NCI-H82 treated with DMSO at 0.1 percent for 48 hours (cell line): ENCODE data around the gene SLC39A6.
"Not testable (repeated sequence)": the region's sequence is repeated elsewhere in the genome, so short reads cannot be mapped to it uniquely, and the experiment has no call there.

Source experiments
- DNase-seq: peaks from one replicate; lab custom pipeline; 2025; ENCODE audit not compliant: unreplicated experiment; lab: John Stamatoyannopoulos, UW

Gene SLC39A6, protein sequence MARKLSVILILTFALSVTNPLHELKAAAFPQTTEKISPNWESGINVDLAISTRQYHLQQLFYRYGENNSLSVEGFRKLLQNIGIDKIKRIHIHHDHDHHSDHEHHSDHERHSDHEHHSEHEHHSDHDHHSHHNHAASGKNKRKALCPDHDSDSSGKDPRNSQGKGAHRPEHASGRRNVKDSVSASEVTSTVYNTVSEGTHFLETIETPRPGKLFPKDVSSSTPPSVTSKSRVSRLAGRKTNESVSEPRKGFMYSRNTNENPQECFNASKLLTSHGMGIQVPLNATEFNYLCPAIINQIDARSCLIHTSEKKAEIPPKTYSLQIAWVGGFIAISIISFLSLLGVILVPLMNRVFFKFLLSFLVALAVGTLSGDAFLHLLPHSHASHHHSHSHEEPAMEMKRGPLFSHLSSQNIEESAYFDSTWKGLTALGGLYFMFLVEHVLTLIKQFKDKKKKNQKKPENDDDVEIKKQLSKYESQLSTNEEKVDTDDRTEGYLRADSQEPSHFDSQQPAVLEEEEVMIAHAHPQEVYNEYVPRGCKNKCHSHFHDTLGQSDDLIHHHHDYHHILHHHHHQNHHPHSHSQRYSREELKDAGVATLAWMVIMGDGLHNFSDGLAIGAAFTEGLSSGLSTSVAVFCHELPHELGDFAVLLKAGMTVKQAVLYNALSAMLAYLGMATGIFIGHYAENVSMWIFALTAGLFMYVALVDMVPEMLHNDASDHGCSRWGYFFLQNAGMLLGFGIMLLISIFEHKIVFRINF

DNA sequence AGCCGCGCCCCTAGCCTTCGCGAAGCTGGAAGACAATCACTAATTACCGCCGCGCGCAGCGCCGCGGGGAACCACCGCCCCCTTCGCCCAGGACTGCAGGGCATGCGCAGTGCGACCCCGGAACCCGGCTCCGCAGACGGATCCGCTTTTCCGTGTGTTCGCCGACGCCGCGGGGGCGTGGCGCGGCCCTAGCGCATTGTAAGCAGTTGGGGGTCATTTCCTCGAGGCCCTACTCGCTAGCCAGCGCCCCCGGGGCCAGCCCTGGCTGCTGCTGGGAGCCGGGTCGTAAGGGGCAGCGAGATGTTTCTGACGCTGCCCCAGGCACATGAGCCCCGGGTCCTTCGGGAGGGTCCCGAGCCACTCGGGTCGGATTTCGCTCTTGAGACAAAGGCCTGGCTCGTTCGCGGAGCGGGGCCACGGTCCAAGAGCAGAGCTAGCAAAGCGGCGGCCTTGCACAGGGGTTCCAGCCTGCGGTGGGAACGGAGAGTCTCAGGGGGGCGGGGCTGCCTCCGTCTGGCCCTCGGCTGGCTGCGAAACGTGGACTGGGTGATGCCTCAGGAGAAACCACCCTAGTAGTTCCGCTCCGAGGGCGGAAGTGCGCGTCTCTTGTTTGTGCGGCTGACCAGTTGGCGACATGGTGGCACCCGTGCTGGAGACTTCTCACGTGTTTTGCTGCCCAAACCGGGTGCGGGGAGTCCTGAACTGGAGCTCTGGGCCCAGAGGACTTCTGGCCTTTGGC is at the start of gene SLC39A6, which contains the start of gene ELP2:
SLC39A6 (minus strand) TSS at position 41 of the 739 bp plus-strand sequence. CDS start 2,333 bp downstream, outside the sequence.
ELP2 (plus strand) TSS at position 600 of the 739 bp plus-strand sequence; CDS start at position 635, 35 bp downstream.
- peak; percentile 81 for DNase-seq

- no peak for DNase-seq
These were observed 48.8 kb upstream of the SLC39A6 start for GRCh38 chr18:36177913-36178312.

DNA sequence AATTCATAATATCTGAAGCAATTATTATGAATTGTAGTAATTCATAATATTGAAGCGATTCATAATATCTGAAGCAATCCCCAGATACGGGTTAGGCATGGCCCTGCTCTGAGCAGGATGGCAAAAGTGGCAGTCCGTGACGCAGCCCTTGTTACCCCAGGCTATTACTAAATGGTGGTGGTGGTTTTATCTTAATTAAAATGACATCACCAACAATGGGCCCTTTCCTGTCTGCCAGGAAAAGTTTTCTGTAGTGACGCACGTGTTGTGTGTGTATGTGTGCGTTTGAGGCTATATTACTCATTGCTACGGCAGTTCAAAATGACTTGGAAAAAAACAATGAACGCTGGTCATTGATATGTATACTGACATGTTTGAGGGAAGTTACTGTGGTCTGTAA is 47.6 kb upstream of the SLC39A6 start:
- DNase-seq, result no peak

GRCh38 chr18:36176177-36176584 is 47.0 kb upstream of the SLC39A6 start:
- DNase-seq, result no peak

DNA sequence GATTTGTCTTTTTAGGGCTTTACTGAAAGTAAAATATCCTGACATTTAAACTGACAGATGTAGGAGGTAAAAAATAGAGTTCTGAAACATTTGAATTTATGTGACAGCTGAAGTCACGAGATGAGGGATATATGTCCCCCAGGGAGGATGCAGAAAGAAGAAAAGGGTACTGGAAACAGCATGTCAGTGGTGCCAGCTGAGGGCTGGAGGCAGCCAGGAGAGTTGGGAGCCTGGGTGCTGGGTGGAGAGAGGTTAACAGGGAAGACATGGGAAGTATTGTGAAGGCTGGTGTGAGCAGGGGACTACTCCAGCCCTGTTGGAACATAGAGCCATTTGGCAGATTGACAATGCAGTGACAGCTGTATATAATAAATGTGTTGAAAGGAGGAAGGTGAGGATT is 46.3 kb upstream of the SLC39A6 start:
- no peak for DNase-seq

GRCh38 chr18:36169938-36170337 is 40.8 kb upstream of the SLC39A6 start:
- no peak for DNase-seq

DNA sequence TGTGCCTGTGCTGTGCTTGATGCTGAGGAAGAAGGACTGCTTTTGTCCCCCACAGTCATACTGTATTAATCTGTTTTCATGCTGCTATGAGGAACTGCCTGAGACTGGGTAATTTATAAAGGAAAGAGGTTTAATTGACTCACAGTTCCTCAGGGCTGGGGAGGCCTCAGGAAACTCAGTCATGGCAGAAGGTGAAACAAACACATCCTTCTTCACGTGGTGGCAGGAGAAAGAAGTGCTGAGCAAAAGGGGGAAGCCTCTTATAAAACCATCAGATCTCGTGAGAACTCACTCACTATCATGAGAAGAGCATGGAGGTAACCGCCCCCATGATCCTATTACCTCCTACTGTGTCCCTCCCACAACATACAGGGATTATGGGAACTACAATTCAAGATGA is 39.2 kb upstream of the SLC39A6 start:
- DNase-seq, result not testable (repeated sequence)

- DNase-seq, result no peak
These were observed 38.6 kb upstream of the SLC39A6 start for GRCh38 chr18:36167692-36168218.

DNA sequence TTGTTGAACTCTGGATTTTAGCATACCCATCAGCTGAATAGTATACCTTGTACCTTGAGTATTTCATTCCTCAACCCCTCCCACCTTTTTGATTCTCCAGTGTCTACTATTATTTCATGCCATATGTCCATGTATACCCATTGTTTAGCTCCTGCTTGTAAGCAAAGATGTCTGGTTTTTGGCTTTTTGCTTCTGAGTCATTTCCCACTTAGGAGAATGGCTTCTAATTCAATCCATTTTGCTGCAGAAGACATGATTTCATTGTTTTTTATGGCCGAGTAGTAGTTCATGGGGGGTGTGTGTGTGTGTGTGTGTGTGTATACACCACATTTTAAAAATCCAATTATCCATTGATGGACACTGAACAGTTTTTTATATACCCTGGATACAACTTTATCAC is 33.8 kb upstream of the SLC39A6 start:
- no peak for DNase-seq

GRCh38 chr18:36160959-36161371 is 31.8 kb upstream of the SLC39A6 start:
- no peak for DNase-seq

DNA sequence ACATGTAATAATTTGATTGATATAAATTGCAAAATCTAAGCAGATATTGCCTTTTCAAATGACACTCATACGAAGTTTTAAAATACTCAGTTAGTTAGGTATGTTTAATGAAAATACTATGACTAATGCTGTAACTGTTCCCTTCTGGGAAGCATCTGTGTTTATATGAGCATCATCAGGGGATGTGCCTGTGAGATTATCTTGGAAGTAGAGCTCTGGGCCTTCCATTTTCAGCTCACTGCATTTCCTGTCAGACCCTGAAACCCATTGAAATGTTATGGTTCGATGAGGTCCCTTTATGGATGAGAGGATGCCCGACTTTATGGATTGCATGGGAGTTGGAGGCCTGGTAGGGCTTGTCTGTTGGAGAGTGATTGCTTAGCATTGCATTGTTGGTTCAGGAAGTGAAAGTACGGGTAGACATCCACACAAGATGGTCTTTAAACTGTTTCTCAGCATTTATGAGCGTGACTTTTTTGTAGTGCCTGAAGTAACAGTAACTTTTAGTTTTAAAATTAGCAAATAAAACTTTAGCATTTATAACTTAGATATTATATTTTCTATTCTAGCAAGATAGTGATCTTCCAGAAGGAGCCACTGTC is 29.2 kb upstream of the SLC39A6 start:
- DNase-seq, result no peak

GRCh38 chr18:36157441-36157840 is 28.3 kb upstream of the SLC39A6 start:
- no peak for DNase-seq

DNA sequence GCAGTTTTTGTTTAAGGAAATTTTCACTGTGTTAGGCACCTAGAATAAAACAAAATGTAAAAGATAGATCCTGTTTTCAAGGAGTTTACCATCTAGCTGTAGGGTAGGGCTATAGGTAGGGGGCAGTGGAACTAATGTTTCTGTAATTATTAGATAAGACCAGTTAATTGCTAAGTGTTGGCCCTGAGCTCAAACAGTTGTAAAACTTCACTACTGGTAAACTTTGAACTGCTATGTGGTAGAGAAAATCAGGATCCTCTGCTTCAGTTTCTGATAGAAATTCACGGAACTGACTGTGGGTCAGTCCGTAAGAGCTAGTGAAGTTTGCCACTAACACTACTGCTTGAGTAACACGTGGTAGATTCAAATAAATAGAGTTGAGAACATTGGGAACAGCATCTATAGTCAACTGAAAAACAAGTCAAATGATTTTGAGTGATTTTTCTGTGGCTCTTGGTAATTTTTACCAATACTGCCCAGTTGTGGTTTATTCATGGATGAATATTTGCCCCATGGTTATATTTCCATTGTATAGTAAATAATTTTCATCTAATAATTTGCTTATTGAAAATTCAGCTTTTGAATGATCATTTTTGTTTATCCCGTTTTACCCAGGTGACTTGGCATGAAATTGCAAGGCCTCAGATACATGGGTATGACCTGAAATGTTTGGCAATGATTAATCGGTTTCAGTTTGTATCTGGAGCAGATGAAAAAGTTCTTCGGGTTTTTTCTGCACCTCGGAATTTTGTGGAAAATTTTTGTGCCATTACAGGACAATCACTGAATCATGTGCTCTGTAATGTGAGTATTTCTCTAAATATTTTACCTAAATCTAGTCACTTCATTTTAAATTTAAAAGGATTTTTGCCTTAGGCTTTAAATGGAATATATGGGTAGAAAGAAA is 27.0 kb upstream of the SLC39A6 start:
- DNase-seq, result no peak

DNA sequence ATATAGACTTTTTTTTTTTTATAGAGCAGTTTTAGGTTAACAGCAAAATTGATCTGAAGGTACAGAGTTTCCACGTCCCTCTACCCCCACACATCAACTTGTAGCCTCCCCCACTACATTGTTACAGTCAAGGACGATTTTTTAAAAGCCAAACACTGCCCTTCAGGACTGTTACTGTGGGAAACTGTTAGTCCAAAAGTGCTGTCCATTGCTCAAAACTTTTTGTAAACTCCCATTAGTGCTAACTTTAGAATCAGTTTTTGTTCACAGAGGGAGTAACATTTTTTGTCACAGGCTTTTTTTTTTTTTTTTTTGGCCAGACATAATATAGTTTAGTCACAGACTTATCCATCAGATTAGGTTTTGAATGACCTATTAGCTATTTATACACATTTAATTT is 24.6 kb upstream of the SLC39A6 start:
- DNase-seq, result no peak

GRCh38 chr18:36153203-36153602 is 24.1 kb upstream of the SLC39A6 start:
- no peak for DNase-seq

- no peak for DNase-seq
These were observed 23.6 kb upstream of the SLC39A6 start for GRCh38 chr18:36152781-36153180.

DNA sequence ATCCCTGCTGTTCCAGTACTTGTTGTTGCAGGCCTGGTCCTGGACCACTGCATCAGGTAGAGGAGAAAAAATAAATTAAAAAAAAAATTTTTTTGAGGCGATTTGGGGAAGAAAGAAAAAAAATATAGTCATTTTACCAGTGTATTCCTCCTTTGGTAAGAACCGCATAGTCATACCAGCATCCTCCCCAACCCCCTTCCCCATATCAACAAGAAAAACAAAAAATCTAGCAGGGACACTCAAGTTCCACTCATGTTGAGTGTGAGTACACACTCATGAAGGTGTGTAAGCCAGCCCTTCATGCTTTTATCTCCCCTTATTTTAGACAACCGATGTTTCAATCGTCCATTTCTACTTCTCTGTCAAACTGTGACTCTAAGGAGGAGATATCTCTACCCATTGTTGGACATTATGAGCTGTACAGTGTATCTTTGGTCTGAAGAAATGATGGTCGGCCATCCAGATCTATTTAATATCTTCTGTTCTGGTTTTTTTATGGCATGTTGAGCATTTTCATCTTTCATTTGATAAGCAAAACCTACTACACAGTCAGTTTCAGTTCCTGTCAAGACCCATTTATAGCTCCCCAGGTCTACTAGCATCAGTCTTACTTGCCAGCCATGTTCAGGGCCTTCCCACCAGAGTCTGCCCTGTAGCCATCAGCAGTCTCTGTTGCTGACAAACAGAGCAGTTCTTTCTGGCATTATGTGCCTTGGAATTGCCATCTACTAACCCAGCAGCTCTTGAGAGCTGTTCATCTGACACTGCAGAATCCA is 20.6 kb upstream of the SLC39A6 start:
- DNase-seq, result no peak

- DNase-seq, result no peak
These were observed 14.3 kb upstream of the SLC39A6 start for GRCh38 chr18:36143391-36143790.

- no peak for DNase-seq
These were observed 13.6 kb upstream of the SLC39A6 start for GRCh38 chr18:36142751-36143150.
